SH-SY5Y (cell line): ENCODE results near the gene BORCS5.

ENCODE experiments used
- GATA2 ChIP-seq: IDR thresholded peaks from 2 replicates; pipeline ENCODE4 v1.6.1; 2011; ENCODE audit warnings: mild to moderate bottlenecking, low read depth, low read length
- GATA3 ChIP-seq: IDR thresholded peaks from 2 replicates; pipeline ENCODE4 v1.6.1; 2011; ENCODE audit warnings: low read depth, mild to moderate bottlenecking, low read length, moderate library complexity

GRCh38 chr12:12405882-12406281, 49.0 kb downstream of the BORCS5 start:
- TF ChIP-seq GATA2: no peak
- no peak for TF ChIP-seq GATA3
